ENCODE data around the gene TTLL1. TPM values are rescaled to one million over a fixed set of nuclear protein-coding genes. Genes with fewer than 3 reads are reported as not detected.
A peak's percentile ranks its signal among the peaks of the same experiment; 100 is the strongest.
"Not testable (repeated sequence)": the region's sequence is repeated elsewhere in the genome, so short reads cannot be mapped to it uniquely, and the experiment has no call there.

TTLL1 gene
- total and polyA plus RNA-seq, 9 donors: 1.3 to 13.7 (median 7.2) TPM

DNA sequence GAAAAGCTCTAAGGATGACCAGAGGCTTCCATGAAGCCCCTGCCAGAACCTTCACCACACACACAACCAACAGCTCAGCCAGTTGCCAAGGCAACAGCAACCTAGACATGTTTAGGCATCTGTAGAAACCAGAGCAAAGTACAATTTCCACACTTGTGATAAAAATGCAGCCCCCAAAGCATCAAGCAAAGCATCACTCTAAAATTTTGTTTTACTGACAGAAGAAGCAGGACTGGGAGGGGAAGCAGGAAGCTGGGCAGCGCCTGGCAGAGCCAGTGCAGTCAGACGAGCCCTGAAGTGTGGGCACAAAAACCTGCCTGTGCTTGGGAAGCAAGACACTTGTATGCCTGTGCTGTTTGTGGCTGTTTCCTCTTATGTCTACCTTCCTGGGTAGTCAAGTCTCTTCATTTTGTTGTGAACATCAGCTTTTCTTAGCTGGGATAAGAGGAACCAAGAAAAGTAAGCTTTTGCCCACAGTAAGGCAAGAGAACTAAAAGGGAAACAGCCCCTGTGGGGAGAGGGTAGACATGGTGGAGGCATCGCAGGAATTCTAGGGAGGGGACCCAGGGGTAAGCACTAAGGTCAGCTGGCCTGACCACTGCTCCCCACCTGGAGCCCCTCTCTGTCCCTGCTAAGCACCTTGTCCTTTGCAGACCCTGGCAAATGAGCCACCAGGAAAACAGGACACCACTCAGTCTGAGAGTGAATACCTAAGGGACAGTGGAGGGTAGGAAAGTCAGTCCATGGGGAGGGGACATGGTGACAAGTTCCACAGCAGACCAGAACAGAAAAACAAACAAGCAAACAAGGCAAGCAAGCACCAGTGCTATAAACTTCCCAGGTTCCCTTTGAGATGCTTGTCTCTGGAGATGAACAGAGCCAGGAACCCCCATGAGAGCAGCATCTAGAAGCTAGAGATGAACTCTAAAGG lies 87.7 kb downstream of the TTLL1 start:
- TF ChIP-seq, protein P1, sequence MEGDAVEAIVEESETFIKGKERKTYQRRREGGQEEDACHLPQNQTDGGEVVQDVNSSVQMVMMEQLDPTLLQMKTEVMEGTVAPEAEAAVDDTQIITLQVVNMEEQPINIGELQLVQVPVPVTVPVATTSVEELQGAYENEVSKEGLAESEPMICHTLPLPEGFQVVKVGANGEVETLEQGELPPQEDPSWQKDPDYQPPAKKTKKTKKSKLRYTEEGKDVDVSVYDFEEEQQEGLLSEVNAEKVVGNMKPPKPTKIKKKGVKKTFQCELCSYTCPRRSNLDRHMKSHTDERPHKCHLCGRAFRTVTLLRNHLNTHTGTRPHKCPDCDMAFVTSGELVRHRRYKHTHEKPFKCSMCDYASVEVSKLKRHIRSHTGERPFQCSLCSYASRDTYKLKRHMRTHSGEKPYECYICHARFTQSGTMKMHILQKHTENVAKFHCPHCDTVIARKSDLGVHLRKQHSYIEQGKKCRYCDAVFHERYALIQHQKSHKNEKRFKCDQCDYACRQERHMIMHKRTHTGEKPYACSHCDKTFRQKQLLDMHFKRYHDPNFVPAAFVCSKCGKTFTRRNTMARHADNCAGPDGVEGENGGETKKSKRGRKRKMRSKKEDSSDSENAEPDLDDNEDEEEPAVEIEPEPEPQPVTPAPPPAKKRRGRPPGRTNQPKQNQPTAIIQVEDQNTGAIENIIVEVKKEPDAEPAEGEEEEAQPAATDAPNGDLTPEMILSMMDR (IDR thresholded peaks at IDR 0.05): no peak
- TF ChIP-seq EP300 (IDR thresholded peaks at IDR 0.05): no peak
- H3K36me3 ChIP-seq: no peaks in the 10 kb centered on the region
- WGBS, 3 donors: 59 to 71% (median 64%) methylated on average over 3 of the region's 3 CpGs
- H3K4me1 ChIP-seq (ENCODE audit: insufficient read depth): peaks cover 29% of the 10 kb centered on the region
- H3K27me3 ChIP-seq: no peaks in the 10 kb centered on the region
- peak overlapping the region in 1 of 2 donors; percentile 5 for H3K27ac ChIP-seq
- no peak for DNase-seq
- no peaks in the 10 kb centered on the region for H3K9me3 ChIP-seq
- intact Hi-C loops (cut with DNase I): no loop called here
- H3K4me3 ChIP-seq: no peak overlapping the region

- peaks cover 30% of the 10 kb centered on the region for H3K4me1 ChIP-seq (ENCODE audit: insufficient read depth)
- no peak overlapping the region for H3K27ac ChIP-seq
- no peak for DNase-seq
- no peak overlapping the region for H3K4me3 ChIP-seq
- no peaks in the 10 kb centered on the region for H3K9me3 ChIP-seq
- H3K36me3 ChIP-seq: no peaks in the 10 kb centered on the region
- intact Hi-C loops (cut with DNase I): no loop called here
- TF ChIP-seq POLR2A (IDR thresholded peaks at IDR 0.05): no peak
- WGBS, 3 donors: 67 to 93% (median 82%) methylated on average over 8 of the region's 8 CpGs
- H3K27me3 ChIP-seq: no peaks in the 10 kb centered on the region
Observed at GRCh38 chr22:43000441-43001175, 88.6 kb downstream of the TTLL1 start.

DNA sequence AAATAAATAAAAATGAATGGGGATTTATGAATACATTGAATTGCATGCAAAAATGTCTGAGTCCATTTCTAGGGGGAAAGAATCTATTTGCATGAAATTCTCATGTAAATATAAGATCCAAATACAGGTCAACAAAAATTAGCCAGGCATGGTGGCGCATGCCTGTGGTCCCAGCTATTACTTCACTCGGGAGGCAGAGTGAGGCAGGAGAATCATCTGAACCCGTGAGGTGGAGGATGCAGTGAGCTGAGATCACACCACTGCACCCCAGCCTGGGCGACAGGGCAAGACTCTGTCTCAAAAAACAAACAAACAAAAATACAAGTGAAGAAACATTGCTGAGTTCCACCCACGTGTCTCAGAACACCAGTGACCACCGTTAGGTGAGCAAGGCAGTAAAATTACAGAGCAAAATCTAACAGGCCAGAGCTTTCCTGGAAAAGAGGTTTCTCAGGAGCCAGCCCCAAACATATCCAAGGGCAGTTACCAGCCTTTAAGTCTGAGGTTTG lies 91.6 kb downstream of the TTLL1 start:
- Histone ChIP-seq H3K4me1 (ENCODE audit: insufficient read depth) (peaks cover 28% of the 10 kb centered on the region), H3K36me3 (no peaks in the 10 kb centered on the region), H3K9me3 (no peaks in the 10 kb centered on the region), H3K4me3 (no peak overlapping the region), H3K27ac (peak overlapping the region in 1 of 2 donors; percentile 43), H3K27me3 (no peaks in the 10 kb centered on the region)
- TF ChIP-seq EP300 (IDR thresholded peaks at IDR 0.05) (no peak), POLR2A (IDR thresholded peaks at IDR 0.05) (no peak)
- TF ChIP-seq, protein P1 (IDR thresholded peaks at IDR 0.05): no peak
- 68 to 73% (median 71%) methylated on average over 6 of the region's 6 CpGs for WGBS, 3 donors
- intact Hi-C loops (cut with DNase I): loop anchor here in 1 of 4 donors (10.0 kb wide), 1 partner anchor 73 kb away; no protein-coding TSS in a partner anchor
- no peak for DNase-seq

DNA sequence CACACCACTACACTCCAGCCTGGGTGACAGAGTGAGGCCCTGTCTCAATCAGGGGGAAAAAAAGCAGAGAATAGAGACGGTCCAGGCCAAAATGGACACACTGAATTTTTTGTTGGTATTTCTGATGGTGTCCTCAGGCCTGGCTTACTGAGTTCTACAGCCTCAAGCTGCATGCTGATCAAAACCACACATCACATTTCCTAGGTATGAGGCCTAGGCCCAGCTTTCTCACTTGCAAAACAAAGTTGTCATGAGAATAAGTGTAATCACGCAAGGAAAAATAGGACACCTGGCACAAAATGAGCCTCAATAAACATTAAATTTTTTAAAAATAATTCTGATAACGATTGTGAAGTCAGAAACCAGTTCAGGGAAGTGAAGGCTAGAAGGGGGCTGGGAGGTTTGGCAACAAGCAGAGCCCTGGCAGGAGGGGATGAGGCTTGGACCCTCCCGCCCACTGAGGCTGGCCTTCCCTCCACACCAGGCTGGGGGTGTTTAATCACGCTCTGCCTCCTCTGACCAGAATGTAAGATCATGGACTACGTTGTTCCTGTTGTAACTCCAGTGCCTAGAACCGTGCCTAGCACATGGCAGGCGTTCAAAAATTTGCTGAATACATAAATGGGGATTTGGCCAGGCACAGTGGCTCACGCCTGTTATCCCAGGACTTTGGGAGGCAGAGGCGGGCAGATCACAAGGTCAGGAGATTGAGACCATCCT lies 92.4 kb downstream of the TTLL1 start:
- peak overlapping the region in 1 of 2 donors; percentile 43 for H3K27ac ChIP-seq
- H3K4me3 ChIP-seq: no peak overlapping the region
- no peaks in the 10 kb centered on the region for H3K36me3 ChIP-seq
- DNase-seq: peak in 3 of 5 donors; percentile 39 to 68 (median 50)
- no peak for TF ChIP-seq POLR2A (IDR thresholded peaks at IDR 0.05)
- TF ChIP-seq, protein P1 (IDR thresholded peaks at IDR 0.05): no peak
- TF ChIP-seq EP300 (IDR thresholded peaks at IDR 0.05): no peak
- no peaks in the 10 kb centered on the region for H3K27me3 ChIP-seq
- intact Hi-C loops (cut with DNase I): loop anchor here in 1 of 4 donors (10.0 kb wide), 1 partner anchor 72 kb away; no protein-coding TSS in a partner anchor
- H3K9me3 ChIP-seq: no peaks in the 10 kb centered on the region
- 18 to 29% (median 21%) methylated on average over 10 of the region's 10 CpGs for WGBS, 3 donors
- peaks cover 24% of the 10 kb centered on the region for H3K4me1 ChIP-seq (ENCODE audit: insufficient read depth)

GRCh38 chr22:42995654-42996053 lies 93.5 kb downstream of the TTLL1 start:
- H3K27me3 ChIP-seq, H3K36me3 ChIP-seq, H3K9me3 ChIP-seq, DNase-seq, H3K4me3 ChIP-seq: not testable (repeated sequence)
- peak overlapping the region in 1 of 2 donors; percentile 7 for H3K27ac ChIP-seq
- H3K4me1 ChIP-seq (ENCODE audit: insufficient read depth): peaks cover 26% of the 10 kb centered on the region
- intact Hi-C loops (cut with DNase I): loop anchor here in 1 of 4 donors (10.0 kb wide), 1 partner anchor 71 kb away; no protein-coding TSS in a partner anchor
- 65 to 84% (median 71%) methylated on average over 7 of the region's 7 CpGs for WGBS, 3 donors
